Epithelial cell of proximal tubule (primary cell): ENCODE results near the gene ACAA1. TPM values are rescaled to one million over a fixed set of nuclear protein-coding genes. Genes with fewer than 3 reads are reported as not detected.
"Not testable (repeated sequence)": the region's sequence is repeated elsewhere in the genome, so short reads cannot be mapped to it uniquely, and the experiment has no call there.

Experiments used
- DNase-seq: peaks from one replicate; pipeline ENCODE4 v3.0.0-alpha.2; 2011; ENCODE audit warnings: low read depth
- H3K4me3 ChIP-seq: 2 replicates; pipeline ENCODE4 v1.5.1; 2011; ENCODE audit warnings: low read depth, mild to moderate bottlenecking, low read length
- CTCF ChIP-seq: conservative IDR thresholded peaks from 2 replicates; pipeline ENCODE4 v1.5.1; 2012; ENCODE audit warnings: low read depth, mild to moderate bottlenecking, low read length
- total RNA-seq: library from RNA; depleted of rRNA; stranded (reverse); fragments of >200 nt; gene quantifications from 2 replicates; pipeline ENCODE4 v1.2.3, GENCODE V29; 2015

ACAA1 gene
- total RNA-seq, 1 donor from 2014 or later: 37.8 TPM

GRCh38 chr3:38095669-38096483, 41.1 kb downstream of the ACAA1 start:
- DNase-seq: no peak
- TF ChIP-seq CTCF: no peak
- no peak overlapping the region for H3K4me3 ChIP-seq

GRCh38 chr3:38094999-38095398, 41.9 kb downstream of the ACAA1 start:
- H3K4me3 ChIP-seq: no peak overlapping the region
- no peak for TF ChIP-seq CTCF
- no peak for DNase-seq

GRCh38 chr3:38090453-38090852, 46.5 kb downstream of the ACAA1 start:
- no peak for TF ChIP-seq CTCF
- no peak overlapping the region for H3K4me3 ChIP-seq
- no peak for DNase-seq

GRCh38 chr3:38089163-38089562, 47.8 kb downstream of the ACAA1 start:
- no peak overlapping the region for H3K4me3 ChIP-seq
- no peak for DNase-seq
- no peak for TF ChIP-seq CTCF

- TF ChIP-seq CTCF: no peak
- no peak overlapping the region for H3K4me3 ChIP-seq
- DNase-seq: no peak
These were observed 48.5 kb downstream of the ACAA1 start for GRCh38 chr3:38088126-38089078.

- DNase-seq, H3K4me3 ChIP-seq: not testable (repeated sequence)
These were observed 49.6 kb downstream of the ACAA1 start for GRCh38 chr3:38087278-38087677.

GRCh38 chr3:38086496-38086895, 50.4 kb downstream of the ACAA1 start:
- DNase-seq: no peak
- no peak overlapping the region for H3K4me3 ChIP-seq
- no peak for TF ChIP-seq CTCF
